ENCODE results near the gene TBX2. TPM values are rescaled to one million over a fixed set of nuclear protein-coding genes. Genes with fewer than 3 reads are reported as not detected.

Gene TBX2
- total and polyA plus RNA-seq, 2 of the 13 experiments (the other 11 are each of a cell fraction or from before 2014, with no cell fraction given) = 2.8 to 15.3 TPM

- no peak for TF ChIP-seq ZNF431 (CRISPR knock-in tag; IDR thresholded peaks at IDR 0.05; ENCODE audit: borderline replicate concordance, low read depth)
- no peak for TF ChIP-seq ZNF354B (CRISPR knock-in tag; IDR thresholded peaks at IDR 0.05)
- TF ChIP-seq THAP7 (CRISPR knock-in tag; IDR thresholded peaks at IDR 0.05) = no peak
- TF ChIP-seq ZNF101 (CRISPR knock-in tag; IDR thresholded peaks at IDR 0.05; ENCODE audit: borderline replicate concordance, low read depth) = no peak
- TF ChIP-seq STAT6 (CRISPR knock-in tag; IDR thresholded peaks at IDR 0.05; ENCODE audit: borderline replicate concordance) = no peak
- TF ChIP-seq GLMP (CRISPR knock-in tag; IDR thresholded peaks at IDR 0.05; ENCODE audit: borderline replicate concordance) = no peak
- no peak for TF ChIP-seq ZNF777 (CRISPR knock-in tag; IDR thresholded peaks at IDR 0.05)
- TF ChIP-seq ZNF136 (CRISPR knock-in tag; IDR thresholded peaks at IDR 0.05; ENCODE audit: low read depth) = no peak
- no peak for TF ChIP-seq ZNF512 (CRISPR knock-in tag; IDR thresholded peaks at IDR 0.05)
- 0 out of 2 replicates have a peak, but pooled peaks have one; percentile 25 for TF ChIP-seq TOPORS (CRISPR knock-in tag; IDR thresholded peaks at IDR 0.05)
- 0 out of 2 replicates have a peak, but pooled peaks have one; percentile 10 for TF ChIP-seq SALL2 (CRISPR knock-in tag; IDR thresholded peaks at IDR 0.05)
- TF ChIP-seq ZNF280B (CRISPR knock-in tag; IDR thresholded peaks at IDR 0.05; ENCODE audit: borderline replicate concordance) = 0 out of 2 replicates have a peak, but pooled peaks have one; percentile 1
- TF ChIP-seq ISX (CRISPR knock-in tag; conservative IDR thresholded peaks at IDR 0.05) = no peak
- no peak for TF ChIP-seq AGO1 (IDR thresholded peaks at IDR 0.05; ENCODE audit: low read depth, low read length, poor library complexity, severe bottlenecking)
- TF ChIP-seq ZNF766 (CRISPR knock-in tag; IDR thresholded peaks at IDR 0.05; ENCODE audit: borderline replicate concordance) = no peak
- no peak for TF ChIP-seq STAT5B (CRISPR knock-in tag; IDR thresholded peaks at IDR 0.05)
- no peak for TF ChIP-seq ZNF788 (CRISPR knock-in tag; IDR thresholded peaks at IDR 0.05; ENCODE audit: borderline replicate concordance)
These were observed 55.8 kb downstream of the TBX2 start (continued) for GRCh38 chr17:61455324-61456060.
